Thoracic aorta (tissue), 2 donors: ENCODE data around the gene MEIS2. TPM values are rescaled to one million over a fixed set of nuclear protein-coding genes. Genes with fewer than 3 reads are reported as not detected.

Source experiments
- ATAC-seq: fragments of 150-250 bp; one replicate; pipeline ENCODE4 v1.8.0; 2017; ENCODE audit warnings: low read depth; ENCODE audit not compliant: insufficient number of reproducible peaks, low FRiP score
- DNase-seq: peaks from one replicate; pipeline ENCODE4 v3.0.0-alpha.2; 2020; ENCODE audit warnings: low spot score
- H3K27ac ChIP-seq, 2 donors: fragments of 200-600 bp; sonication (generic); 1 replicate in 1 of 2; 2 replicates in 1 of 2; pipeline ENCODE4 v1.5.1; 2016; ENCODE audit warnings: mild to moderate bottlenecking in 2 of 2, moderate library complexity in 2 of 2
- H3K27me3 ChIP-seq: fragments of 200-600 bp; sonication (generic); replicated peaks from 2 replicates; pipeline ENCODE4 v1.6.0; 2016; ENCODE audit warnings: mild to moderate bottlenecking; ENCODE audit not compliant: insufficient read depth
- H3K36me3 ChIP-seq: fragments of 200-600 bp; sonication (generic); one replicate; pipeline ENCODE4 v1.5.1; 2016
- H3K4me1 ChIP-seq, 2 donors: fragments of 200-600 bp; sonication (generic); 1 replicate in 1 of 2; 2 replicates in 1 of 2; pipeline versions ENCODE4 v1.5.1 to v1.6.0; 2016; ENCODE audit warnings: low read depth in 2 of 2, mild to moderate bottlenecking in 1 of 2; ENCODE audit not compliant: control insufficient read depth in 1 of 2
- H3K4me3 ChIP-seq: fragments of 200-600 bp; sonication (generic); 2 replicates; pipeline ENCODE4 v1.5.1; 2016; ENCODE audit warnings: mild to moderate bottlenecking
- H3K9me3 ChIP-seq: fragments of 200-600 bp; sonication (generic); 2 replicates; pipeline ENCODE4 v1.5.1; 2016
- CTCF ChIP-seq: fragments of 200-600 bp; sonication (generic); IDR thresholded peaks from one replicate; pipeline ENCODE4 v1.5.1; 2019; ENCODE audit warnings: antibody characterized with exemption
- total RNA-seq, 2 donors: library from RNA; depleted of rRNA; stranded (reverse); fragments of >200 nt; gene quantifications; one replicate each; pipeline versions ENCODE4 v1.1.0 to v1.2.3, GENCODE V29; 2016

MEIS2 gene
- total RNA-seq, 2 donors from 2014 or later, result 46.4 to 57.2 TPM

- no peaks in the 10 kb centered on the region for H3K36me3 ChIP-seq
- no peak for TF ChIP-seq CTCF
- DNase-seq (no peak), ATAC-seq (no peak)
- no peaks in the 10 kb centered on the region for H3K4me1 ChIP-seq
- H3K4me3 ChIP-seq, result no peak overlapping the region
- no peaks in the 10 kb centered on the region for H3K27me3 ChIP-seq
- no peaks in the 10 kb centered on the region for H3K9me3 ChIP-seq
- H3K27ac ChIP-seq, result no peak overlapping the region
These were observed 58.5 kb downstream of the MEIS2 start for GRCh38 chr15:37041836-37042235.

GRCh38 chr15:37041042-37041441 is 59.3 kb downstream of the MEIS2 start:
- Histone ChIP-seq H3K4me3 (no peak overlapping the region), H3K4me1 (no peaks in the 10 kb centered on the region), H3K36me3 (no peaks in the 10 kb centered on the region), H3K9me3 (no peaks in the 10 kb centered on the region), H3K27ac (no peak overlapping the region), H3K27me3 (no peaks in the 10 kb centered on the region)
- TF ChIP-seq CTCF, result no peak
- no peak for DNase-seq
- no peak for ATAC-seq

GRCh38 chr15:37040072-37040742 is 60.1 kb downstream of the MEIS2 start:
- Histone ChIP-seq H3K4me3 (no peak overlapping the region), H3K27ac (no peak overlapping the region), H3K27me3 (no peaks in the 10 kb centered on the region), H3K9me3 (no peaks in the 10 kb centered on the region), H3K4me1 (no peaks in the 10 kb centered on the region), H3K36me3 (no peaks in the 10 kb centered on the region)
- no peak for DNase-seq
- TF ChIP-seq CTCF, result no peak
- ATAC-seq, result no peak

GRCh38 chr15:37038716-37039106 is 61.6 kb downstream of the MEIS2 start:
- H3K4me1 ChIP-seq, result no peaks in the 10 kb centered on the region
- no peak overlapping the region for H3K27ac ChIP-seq
- ATAC-seq (no peak), DNase-seq (no peak)
- H3K9me3 ChIP-seq, result no peaks in the 10 kb centered on the region
- no peaks in the 10 kb centered on the region for H3K27me3 ChIP-seq
- no peak overlapping the region for H3K4me3 ChIP-seq
- no peaks in the 10 kb centered on the region for H3K36me3 ChIP-seq
- TF ChIP-seq CTCF, result no peak

GRCh38 chr15:37037850-37038715 is 62.3 kb downstream of the MEIS2 start:
- Histone ChIP-seq H3K4me3 (no peak overlapping the region), H3K36me3 (no peaks in the 10 kb centered on the region), H3K9me3 (no peaks in the 10 kb centered on the region), H3K27ac (no peak overlapping the region), H3K27me3 (no peaks in the 10 kb centered on the region), H3K4me1 (no peaks in the 10 kb centered on the region)
- no peak for TF ChIP-seq CTCF
- ATAC-seq (no peak), DNase-seq (no peak)
